ENCODE measurements around the gene RARB. TPM values are rescaled to one million over a fixed set of nuclear protein-coding genes. Genes with fewer than 3 reads are reported as not detected.

Gene RARB
- total and polyA plus RNA-seq, 9 of the 15 experiments (the other 6 are each of a cell fraction or from before 2014, with no cell fraction given) = 0.15 to 1.3 (median 0.27) TPM

DNA sequence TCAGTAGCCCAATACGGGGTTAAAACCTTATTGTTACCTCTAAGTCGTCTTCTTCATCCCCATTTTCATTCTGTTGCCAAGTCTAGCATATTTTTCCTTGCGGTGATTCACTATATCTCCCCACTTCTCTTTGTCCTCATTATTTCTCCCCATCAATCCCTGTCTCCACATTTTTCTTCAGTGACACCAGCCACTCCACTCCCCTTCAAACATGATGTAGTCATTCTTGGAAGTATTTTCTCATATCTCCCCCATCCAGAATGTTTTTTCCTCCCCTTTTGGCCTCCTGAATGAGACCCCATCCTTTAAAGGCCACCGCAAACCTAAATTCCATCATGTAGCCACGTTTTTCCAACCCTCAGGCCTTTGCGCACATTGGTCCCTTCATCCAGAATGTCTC lies 130.7 kb downstream of the RARB start (continued):
- TF ChIP-seq, protein P1, sequence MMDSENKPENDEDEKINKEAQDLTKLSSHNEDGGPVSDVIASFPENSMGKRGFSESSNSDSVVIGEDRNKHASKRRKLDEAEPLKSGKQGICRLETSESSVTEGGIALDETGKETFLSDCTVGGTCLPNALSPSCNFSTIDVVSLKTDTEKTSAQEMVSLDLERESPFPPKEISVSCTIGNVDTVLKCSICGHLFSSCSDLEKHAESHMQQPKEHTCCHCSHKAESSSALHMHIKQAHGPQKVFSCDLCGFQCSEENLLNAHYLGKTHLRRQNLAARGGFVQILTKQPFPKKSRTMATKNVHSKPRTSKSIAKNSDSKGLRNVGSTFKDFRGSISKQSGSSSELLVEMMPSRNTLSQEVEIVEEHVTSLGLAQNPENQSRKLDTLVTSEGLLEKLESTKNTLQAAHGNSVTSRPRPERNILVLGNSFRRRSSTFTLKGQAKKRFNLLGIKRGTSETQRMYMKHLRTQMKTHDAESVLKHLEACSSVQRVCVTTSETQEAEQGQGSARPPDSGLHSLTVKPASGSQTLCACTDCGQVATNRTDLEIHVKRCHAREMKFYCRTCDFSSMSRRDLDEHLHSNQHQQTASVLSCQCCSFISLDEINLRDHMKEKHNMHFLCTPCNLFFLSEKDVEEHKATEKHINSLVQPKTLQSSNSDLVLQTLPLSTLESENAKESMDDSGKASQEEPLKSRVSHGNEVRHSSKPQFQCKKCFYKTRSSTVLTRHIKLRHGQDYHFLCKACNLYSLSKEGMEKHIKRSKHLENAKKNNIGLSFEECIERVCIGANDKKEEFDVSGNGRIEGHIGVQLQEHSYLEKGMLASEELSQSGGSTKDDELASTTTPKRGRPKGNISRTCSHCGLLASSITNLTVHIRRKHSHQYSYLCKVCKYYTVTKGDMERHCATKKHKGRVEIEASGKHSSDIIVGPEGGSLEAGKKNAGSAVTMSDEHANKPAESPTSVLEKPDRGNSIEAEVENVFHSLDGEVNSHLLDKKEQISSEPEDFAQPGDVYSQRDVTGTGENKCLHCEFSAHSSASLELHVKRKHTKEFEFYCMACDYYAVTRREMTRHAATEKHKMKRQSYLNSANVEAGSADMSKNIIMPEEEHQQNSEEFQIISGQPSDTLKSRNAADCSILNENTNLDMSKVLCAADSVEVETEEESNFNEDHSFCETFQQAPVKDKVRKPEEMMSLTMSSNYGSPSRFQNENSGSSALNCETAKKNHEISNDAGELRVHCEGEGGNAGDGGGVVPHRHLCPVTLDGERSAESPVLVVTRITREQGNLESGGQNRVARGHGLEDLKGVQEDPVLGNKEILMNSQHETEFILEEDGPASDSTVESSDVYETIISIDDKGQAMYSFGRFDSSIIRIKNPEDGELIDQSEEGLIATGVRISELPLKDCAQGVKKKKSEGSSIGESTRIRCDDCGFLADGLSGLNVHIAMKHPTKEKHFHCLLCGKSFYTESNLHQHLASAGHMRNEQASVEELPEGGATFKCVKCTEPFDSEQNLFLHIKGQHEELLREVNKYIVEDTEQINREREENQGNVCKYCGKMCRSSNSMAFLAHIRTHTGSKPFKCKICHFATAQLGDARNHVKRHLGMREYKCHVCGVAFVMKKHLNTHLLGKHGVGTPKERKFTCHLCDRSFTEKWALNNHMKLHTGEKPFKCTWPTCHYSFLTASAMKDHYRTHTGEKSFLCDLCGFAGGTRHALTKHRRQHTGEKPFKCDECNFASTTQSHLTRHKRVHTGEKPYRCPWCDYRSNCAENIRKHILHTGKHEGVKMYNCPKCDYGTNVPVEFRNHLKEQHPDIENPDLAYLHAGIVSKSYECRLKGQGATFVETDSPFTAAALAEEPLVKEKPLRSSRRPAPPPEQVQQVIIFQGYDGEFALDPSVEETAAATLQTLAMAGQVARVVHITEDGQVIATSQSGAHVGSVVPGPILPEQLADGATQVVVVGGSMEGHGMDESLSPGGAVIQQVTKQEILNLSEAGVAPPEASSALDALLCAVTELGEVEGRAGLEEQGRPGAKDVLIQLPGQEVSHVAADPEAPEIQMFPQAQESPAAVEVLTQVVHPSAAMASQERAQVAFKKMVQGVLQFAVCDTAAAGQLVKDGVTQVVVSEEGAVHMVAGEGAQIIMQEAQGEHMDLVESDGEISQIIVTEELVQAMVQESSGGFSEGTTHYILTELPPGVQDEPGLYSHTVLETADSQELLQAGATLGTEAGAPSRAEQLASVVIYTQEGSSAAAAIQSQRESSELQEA (IDR thresholded peaks at IDR 0.05; ENCODE audit: low read depth) = no peak

DNA sequence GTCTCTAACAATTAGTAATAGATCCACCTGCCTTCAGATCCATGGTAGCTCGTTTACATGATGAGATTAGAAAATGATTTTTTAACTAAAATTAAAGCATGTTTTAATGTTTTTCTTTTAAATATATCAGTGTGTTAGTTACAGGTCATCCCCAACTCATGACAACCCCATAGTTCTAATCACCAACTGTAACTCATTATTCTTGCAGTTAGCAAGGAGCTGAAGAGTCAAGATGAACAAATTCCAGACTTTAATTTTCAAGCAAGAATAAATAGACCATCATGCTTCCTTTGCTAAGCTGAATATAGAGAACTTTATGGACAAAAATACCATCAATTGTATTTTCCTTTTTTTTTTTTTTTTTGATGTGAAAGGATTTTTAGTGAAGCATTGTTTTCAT lies 135.5 kb downstream of the RARB start:
- FAIRE-seq (no peak), ATAC-seq (no peak), DNase-seq (ENCODE audit: extremely low read depth in 1 of 4, low spot score in 3 of 4) (no peak)
- in situ Hi-C loops (cut with MboI) = no loop called here
- WGBS (ENCODE audit: insufficient coverage, low coverage, missing lambda C conversion rate) = 0% methylated on average over 1 of the region's 1 CpG
- CTCF ChIA-PET (ENCODE audit: low intra/inter-chr PET ratio) = no interaction called here
- H3K9ac ChIP-seq (ENCODE audit: insufficient read depth in 1 of 2, low read depth in 2 of 2, low read length in 2 of 2) = no peak overlapping the region
- no peaks in the 10 kb centered on the region for H3K4me1 ChIP-seq (replicated peaks in 1 of 2; ENCODE audit: control insufficient read depth in 2 of 2, insufficient read depth in 2 of 2, low read length in 2 of 2)
- H3K27ac ChIP-seq (ENCODE audit: extremely low read depth, low read depth, low read length) = no peak overlapping the region
- H3K79me2 ChIP-seq (ENCODE audit: control insufficient read depth, insufficient read depth, low read length) = no peaks in the 10 kb centered on the region
- no peaks in the 10 kb centered on the region for H4K20me1 ChIP-seq (replicated peaks; ENCODE audit: control insufficient read depth, insufficient read depth, low read length)
- no peak overlapping the region for H3K4me3 ChIP-seq
- no peaks in the 10 kb centered on the region for H3K9me3 ChIP-seq (replicated peaks; ENCODE audit: control insufficient read depth, insufficient read depth, low read depth, low read length)
- no peaks in the 10 kb centered on the region for H3K36me3 ChIP-seq (ENCODE audit: control insufficient read depth, insufficient read depth, low read length)
- H3K4me2 ChIP-seq (ENCODE audit: insufficient read depth, low read length) = no peak overlapping the region
- POLR2A ChIA-PET = interaction anchor here (0.6 kb wide), 1 partner anchor 322 kb away, joined by 3 read pairs; no protein-coding TSS in a partner anchor
- no TSS peak for BruUV-seq (replicated peaks)
- H2AFZ ChIP-seq (ENCODE audit: low read depth, low read length) = no peak overlapping the region
- peaks cover 9 to 25% of the 10 kb centered on the region in 2 experiments for H3K27me3 ChIP-seq (ENCODE audit: control insufficient read depth in 2 of 2, insufficient read depth in 2 of 2, low read length in 2 of 2)
- intact Hi-C loops (cut with micrococcal nuclease) = no loop called here
- no peaks in the 10 kb centered on the region for H3K9me1 ChIP-seq (ENCODE audit: control insufficient read depth, insufficient read depth, low read length)
- TF ChIP-seq ZNF146 (CRISPR knock-in tag; IDR thresholded peaks at IDR 0.05; ENCODE audit: unreplicated experiment) (no peak), ZNF408 (CRISPR knock-in tag; IDR thresholded peaks at IDR 0.05; ENCODE audit: low read depth) (no peak), HOXB6 (CRISPR knock-in tag; IDR thresholded peaks at IDR 0.05; ENCODE audit: borderline replicate concordance) (no peak)

Measured in K562 (cell line).